ENCODE data around the gene NFIC.

The NFIC gene

GRCh38 chr19:3454656-3455392, 88.4 kb downstream of the NFIC start:
- no peak for DNase-seq (ENCODE audit: low read depth)

GRCh38 chr19:3455393-3455955, 89.1 kb downstream of the NFIC start:
- no peak for DNase-seq (ENCODE audit: low read depth)

DNA sequence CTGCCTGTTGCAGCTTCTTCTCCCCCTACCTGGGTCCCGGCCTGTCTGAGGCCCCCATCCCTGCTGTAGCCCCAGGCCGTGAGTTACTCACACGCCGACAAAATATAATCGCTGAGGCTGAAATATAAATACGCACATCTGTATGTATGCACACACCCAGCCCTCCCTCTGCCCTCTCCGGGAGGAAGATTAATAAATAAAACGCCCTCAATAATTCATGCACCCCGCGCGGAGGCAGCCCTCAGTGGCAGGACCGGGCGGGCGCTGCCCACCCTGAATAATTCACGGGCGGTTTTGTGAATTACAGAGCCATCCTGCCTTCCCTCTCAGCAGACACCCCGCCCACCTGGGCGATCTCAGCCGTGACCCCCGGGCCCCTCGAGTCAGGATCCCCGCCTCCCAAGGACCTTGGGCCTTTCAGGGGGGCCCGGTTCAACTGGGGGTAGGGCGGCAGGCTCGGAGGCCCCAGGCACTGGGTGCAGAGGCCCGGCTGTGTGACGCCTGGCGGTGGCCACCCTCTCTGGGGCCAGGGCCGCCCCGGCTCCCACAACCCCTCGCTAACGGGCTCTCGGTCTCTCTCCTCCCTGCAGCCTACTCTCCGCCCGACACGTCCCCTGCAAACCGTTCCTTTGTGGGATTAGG, 89.7 kb downstream of the NFIC start:
- no peak for DNase-seq (ENCODE audit: low read depth)

- no peak for DNase-seq (ENCODE audit: low read depth)
These were observed 90.6 kb downstream of the NFIC start for GRCh38 chr19:3456925-3457527.

DNA sequence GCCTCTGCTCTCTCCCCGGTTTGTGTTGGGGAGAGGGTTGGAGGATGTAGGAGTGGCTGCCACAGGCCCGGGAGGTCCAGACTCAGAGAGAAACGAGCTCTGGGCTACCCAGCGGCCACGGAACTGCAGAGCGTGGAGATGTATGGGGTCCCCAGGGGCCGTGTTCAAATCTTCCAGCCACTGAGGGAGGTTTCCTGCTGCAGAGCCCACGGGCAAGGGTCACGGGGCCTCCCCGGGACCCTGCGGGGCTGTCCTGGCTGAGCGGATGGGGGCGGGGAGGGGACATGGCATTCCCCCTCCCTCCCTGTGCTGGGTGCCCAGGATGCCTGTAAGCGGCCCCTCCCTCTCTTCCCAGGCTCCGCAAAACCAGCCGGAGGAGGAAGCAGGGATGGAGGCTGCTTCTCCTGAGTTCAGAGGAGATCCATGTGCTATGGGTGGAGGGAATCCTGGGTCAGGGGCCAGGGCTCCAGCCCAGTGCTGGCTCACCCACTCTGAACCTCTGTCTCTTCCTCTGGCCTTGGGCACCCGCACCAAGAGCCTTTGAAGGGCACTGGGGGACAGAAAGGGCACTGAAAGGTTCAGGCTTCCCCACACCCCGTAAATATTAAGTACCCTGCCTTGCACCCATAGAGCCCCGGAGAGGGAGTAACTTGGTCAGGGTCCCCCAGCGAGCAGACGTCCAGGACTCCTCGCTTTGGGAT, 91.3 kb downstream of the NFIC start:
- DNase-seq (ENCODE audit: low read depth): no peak

- DNase-seq (ENCODE audit: low read depth): no peak
These were observed 92.1 kb downstream of the NFIC start for GRCh38 chr19:3458229-3459088.

- no peak for DNase-seq (ENCODE audit: low read depth)
These were observed 92.9 kb downstream of the NFIC start for GRCh38 chr19:3459089-3459881.

DNA sequence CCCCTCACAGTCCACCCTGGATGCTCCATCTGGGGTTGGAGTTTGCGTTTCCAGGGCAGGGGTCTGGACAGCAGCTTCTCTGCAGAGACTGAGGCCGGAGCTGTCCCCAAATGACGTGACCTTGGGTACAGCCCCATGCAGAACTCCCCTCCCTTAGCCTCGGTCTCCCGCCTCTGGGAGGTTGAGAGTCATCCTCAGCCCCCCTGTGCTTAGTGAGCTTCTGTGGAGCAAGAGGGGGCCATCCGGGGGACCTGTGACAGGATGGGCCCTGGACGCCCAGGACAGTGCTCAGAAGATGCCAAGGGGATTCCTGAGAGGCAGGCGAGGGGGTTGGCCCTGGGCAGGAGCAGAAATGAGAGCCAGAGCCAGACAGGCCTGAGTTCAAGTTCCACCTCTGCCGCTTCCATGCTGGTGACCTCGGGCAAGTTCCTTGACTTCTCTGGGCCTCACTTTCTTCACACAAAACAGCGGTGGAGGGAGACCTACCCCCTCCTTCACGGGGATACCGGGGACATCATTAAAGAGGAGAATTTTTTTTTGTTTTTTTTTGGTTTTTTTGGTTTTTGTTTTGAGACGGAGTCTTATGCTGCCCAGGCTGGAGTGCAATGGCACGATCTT, 93.7 kb downstream of the NFIC start:
- DNase-seq (ENCODE audit: low read depth): no peak

GRCh38 chr19:3462991-3463713, 96.8 kb downstream of the NFIC start:
- no peak for DNase-seq (ENCODE audit: low read depth)

DNA sequence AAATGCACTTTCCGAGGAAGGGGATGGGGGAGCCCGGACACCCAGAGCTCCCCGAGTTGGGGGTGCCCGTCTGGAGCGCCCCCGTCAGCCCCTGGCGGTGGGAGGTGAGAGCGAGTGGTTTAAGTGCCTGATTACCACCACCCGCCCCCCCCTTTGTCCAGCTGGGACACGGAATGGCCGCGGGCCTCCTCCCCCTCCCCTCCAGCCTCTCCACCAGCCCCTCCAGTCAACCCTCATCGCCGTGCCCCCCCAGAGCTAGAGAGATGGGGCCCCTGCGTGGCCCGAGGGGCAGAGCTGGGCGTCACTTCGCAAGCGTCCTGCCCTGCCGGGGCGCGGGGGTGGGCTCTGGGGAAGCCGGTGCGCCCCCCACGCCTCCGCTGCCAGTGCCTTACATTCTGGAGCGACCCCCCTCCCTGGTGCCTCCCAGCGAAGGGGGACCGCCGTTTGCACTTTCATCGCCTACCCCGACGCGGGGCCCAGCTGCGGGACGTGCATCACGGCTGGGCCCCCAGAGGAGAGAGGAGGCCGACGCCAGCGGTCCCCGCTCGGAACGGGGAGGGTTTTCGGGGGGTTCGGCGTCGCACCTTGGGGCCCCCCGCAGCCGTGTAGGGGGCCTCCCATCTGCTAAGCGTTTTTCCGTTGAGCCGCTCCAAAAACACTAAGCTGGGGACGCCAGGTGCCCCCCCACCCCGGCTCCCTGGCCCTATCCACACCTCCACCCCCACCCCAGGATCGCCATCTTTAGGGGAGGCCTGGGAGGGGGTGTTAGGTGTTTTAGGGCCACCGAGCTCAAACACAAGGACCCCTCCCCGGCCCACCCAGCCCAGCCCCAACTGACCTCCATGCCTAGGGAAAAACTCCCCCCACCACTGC, 97.6 kb downstream of the NFIC start:
- DNase-seq (ENCODE audit: low read depth): no peak

DNA sequence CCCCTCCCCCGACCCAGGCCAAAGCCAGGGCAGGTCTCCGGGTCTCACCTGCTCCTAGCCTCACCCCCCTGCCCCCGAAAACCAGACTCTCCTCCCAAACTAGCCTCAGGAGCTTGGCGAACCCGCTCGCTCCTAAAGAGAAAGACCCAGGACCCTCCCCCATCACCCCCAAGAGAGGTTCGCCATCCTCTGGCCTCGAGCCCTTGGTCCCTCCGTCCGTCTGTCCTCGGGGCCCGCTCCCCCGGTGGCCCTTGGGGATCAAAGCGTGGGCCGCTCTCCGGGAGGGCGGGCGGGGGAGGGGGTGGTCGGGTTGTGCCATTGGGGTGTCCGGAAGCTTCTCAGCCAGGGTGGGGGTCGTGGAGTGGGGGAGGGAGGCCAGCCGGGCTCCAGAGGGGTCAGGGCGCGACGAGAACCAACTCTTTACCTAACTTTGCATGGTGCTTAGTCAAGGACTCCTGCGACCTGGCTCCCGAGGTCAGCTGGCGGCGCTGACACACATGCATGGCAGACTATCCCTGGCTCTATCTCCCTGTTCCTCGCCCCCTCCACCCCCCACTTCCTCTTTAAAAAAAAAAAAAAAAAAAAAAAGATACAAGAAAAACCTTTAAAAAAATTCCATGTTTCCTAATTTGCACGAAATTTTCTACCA, 98.3 kb downstream of the NFIC start:
- DNase-seq (ENCODE audit: low read depth): no peak

DNA sequence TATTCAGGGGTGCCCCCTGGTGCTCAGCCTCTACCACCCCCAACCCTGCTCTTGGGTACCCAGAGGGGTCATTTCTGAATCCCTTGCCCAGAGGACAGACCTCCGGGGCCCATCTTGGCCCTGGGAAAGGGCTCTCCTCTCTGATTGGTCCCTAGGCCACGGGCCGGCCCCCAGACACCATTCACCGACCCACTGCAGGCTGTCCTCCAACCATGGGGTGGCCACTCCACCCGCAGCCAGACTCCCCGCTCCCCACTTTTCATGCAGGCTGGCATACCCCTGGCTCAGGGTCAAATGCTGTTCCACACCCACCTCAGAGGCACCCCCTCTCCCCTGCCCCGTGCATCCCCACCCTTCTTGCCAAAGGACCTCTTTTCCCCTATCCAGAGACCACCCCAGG, 99.2 kb downstream of the NFIC start:
- DNase-seq (ENCODE audit: low read depth): no peak

- DNase-seq (ENCODE audit: low read depth): no peak
These were observed 100.3 kb downstream of the NFIC start for GRCh38 chr19:3466635-3467034.

DNA sequence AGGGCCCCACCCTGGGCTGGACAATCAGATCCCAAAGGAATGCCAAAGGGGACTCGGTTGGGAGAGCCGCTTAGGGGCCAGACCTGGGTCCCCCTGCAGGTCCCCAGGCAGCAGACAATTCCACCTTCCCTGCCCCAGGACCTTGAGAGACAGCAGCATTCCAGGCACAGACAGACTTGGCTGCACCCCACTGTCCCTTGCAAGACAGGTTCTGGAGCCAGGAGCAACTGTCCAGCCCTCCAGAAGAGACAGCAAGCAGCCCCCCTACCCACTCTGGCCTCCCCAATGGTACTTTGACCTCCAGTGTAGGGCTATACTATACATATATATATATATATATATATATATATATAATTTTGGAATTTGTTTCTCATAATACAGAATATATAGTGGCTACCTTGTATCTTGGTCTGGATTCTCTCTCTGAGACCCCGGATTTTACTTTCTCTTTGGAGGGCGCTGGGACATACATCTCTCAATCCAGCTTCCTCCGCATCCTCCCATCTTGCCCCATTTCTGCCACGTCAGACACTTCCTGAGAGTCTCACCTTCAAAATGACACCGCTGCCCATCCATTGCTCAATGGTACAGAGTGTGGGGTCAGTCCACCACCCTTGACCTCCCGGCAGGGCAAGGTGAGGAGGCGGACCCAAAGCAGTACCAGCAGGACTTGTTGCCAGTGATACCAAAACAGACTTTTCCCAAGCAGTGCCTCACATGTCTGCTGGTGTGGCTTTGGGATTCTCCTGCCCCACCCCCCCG, 101.2 kb downstream of the NFIC start:
- DNase-seq (ENCODE audit: low read depth): no peak

GRCh38 chr19:3468211-3468610, 101.8 kb downstream of the NFIC start:
- DNase-seq (ENCODE audit: low read depth): no peak

DNA sequence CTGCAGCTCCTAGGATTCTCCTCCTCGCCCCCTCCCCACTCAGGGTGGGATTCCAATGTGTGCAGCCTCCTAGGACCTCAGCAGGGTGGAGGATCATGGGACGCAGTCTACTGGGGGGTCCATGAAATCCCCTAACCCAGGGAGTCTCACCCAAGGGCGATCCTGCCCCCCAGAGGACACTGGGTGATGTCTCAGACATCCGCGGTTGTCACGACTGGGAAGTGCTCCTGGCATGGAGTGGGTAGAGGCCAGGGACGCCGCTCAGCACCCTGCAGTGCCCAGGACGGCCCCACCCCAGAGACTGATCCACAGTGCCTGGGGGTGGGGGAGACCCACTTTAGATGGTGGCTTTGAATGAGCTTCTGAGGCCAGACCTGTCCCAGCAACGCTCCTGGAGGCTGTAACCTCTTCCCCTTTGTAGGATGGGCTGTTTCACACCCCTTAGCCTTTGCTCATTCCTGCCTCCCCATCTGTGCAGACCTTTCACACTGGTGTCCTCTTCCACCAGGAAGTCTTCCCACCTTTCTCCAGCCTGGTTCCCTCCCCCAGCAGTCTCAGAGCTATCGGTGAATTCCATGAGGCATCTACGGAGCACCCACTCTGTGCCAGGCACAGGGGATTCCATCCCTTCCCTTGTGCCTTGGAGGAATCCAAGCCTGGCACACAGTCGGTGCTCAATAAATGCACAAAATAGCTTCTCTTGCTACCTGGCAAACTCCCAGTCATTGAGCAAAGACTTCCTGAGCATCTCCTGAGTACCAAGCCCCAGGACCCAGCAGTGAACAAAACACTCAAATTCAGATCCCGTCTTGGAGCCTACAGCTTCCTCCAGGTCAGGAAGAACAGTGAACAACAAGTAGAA, 103.5 kb downstream of the NFIC start:
- no peak for DNase-seq (ENCODE audit: low read depth)

All from activated T-helper 9 cell treated with anti-CD3 and anti-CD28 coated beads, Interleukin-2, amount 50 U/mL, for 16 hours (primary cell).